Colon (tissue), 2 donors: Measurements from ENCODE around the gene OST4.

Source experiments
- FAIRE-seq: peaks from 2 replicates; lab custom pipeline; 2012; peaks lifted over from hg19 to GRCh38; lab: Jason Lieb, UNC
- donor health status: control.
- donor health status: control.

The OST4 gene

GRCh38 chr2:27051902-27052645 lies 19.4 kb downstream of the OST4 start:
- no peak for FAIRE-seq

- no peak for FAIRE-seq
Observed at GRCh38 chr2:27050996-27051901, 20.2 kb downstream of the OST4 start, which contains the start of gene AGBL5. AGBL5 (plus strand) TSS chr2:27051668; CDS start chr2:27052959, 1,291 bp downstream.

- no peak for FAIRE-seq
Observed at GRCh38 chr2:27050281-27050995, 21.0 kb downstream of the OST4 start.

- FAIRE-seq: no peak
Observed at GRCh38 chr2:27049422-27050280, 21.8 kb downstream of the OST4 start.

- FAIRE-seq: no peak
Observed at GRCh38 chr2:27042985-27043634, 28.3 kb downstream of the OST4 start.

- FAIRE-seq: no peak
Observed at GRCh38 chr2:27042159-27042661, 29.2 kb downstream of the OST4 start.

GRCh38 chr2:27041752-27042151 lies 29.7 kb downstream of the OST4 start:
- FAIRE-seq: no peak

GRCh38 chr2:27040282-27040681 lies 31.2 kb downstream of the OST4 start:
- FAIRE-seq: no peak

- FAIRE-seq: no peak
Observed at GRCh38 chr2:27039871-27040270, 31.6 kb downstream of the OST4 start.

GRCh38 chr2:27039426-27039825 lies 32.0 kb downstream of the OST4 start:
- FAIRE-seq: no peak

GRCh38 chr2:27038631-27039339 lies 32.7 kb downstream of the OST4 start:
- FAIRE-seq: no peak

GRCh38 chr2:27038012-27038411 lies 33.4 kb downstream of the OST4 start:
- no peak for FAIRE-seq

- no peak for FAIRE-seq
Observed at GRCh38 chr2:27033253-27033852, 38.1 kb downstream of the OST4 start.

- FAIRE-seq: no peak
Observed at GRCh38 chr2:27032495-27033252, 38.8 kb downstream of the OST4 start, which contains the start of gene TMEM214. TMEM214 (plus strand) TSS chr2:27032965; CDS start chr2:27033016, 51 bp downstream.

- no peak for FAIRE-seq
Observed at GRCh38 chr2:27029051-27029450, 42.4 kb downstream of the OST4 start.

- FAIRE-seq: no peak
Observed at GRCh38 chr2:27027211-27027651, 44.2 kb downstream of the OST4 start.

- FAIRE-seq: no peak
Observed at GRCh38 chr2:27025861-27026851, 45.3 kb downstream of the OST4 start.
